ENCODE results near the gene LPCAT3. TPM values are rescaled to one million over a fixed set of nuclear protein-coding genes. Genes with fewer than 3 reads are reported as not detected.

Gene LPCAT3
- total and polyA plus RNA-seq, 2 of the 4 experiments (the other 2 are of a cell fraction), result 7.0 to 18.6 TPM

GRCh38 chr12:7064516-7064915, 46.2 kb upstream of the LPCAT3 start:
- intact Hi-C loops (cut with micrococcal nuclease), result no loop called here
- in situ Hi-C loops (cut with MboI; ENCODE audit: low sequenced_read_pairs), result loop anchor here (5.0 to 25.0 kb wide), 2 partner anchors 48 to 573 kb away; no protein-coding TSS in a partner anchor

More at GRCh38 chr12:7064516-7064915, 46.2 kb upstream of the LPCAT3 start:
- POLR2A ChIA-PET (ENCODE audit: unreplicated experiment), result no interaction called here
- no peak overlapping the region for H3K4me3 ChIP-seq (ENCODE audit: insufficient read depth, low read depth, low read length)
- no peak overlapping the region for H4K91ac ChIP-seq (ENCODE audit: insufficient read depth, low read depth, low read length)
- H3K36me3 ChIP-seq (ENCODE audit: control insufficient read depth, insufficient read depth, low read length), result peaks cover 45% of the 10 kb centered on the region
- H2BK20ac ChIP-seq (ENCODE audit: low read depth, low read length), result no peak overlapping the region
- no peak overlapping the region for H2BK15ac ChIP-seq (ENCODE audit: low read depth, low read length)
- H3K23ac ChIP-seq (ENCODE audit: low read depth, low read length), result no peak overlapping the region
- no TSS peak for BruUV-seq (replicated peaks)
- H4K20me1 ChIP-seq (ENCODE audit: insufficient read depth, low read length), result no peaks in the 10 kb centered on the region
- DNase-seq, result no peak
- dilution Hi-C loops (cut with HindIII; ENCODE audit: low sequenced_read_pairs, unreplicated experiment), result no loop called here
- no peak overlapping the region for H3K4ac ChIP-seq (ENCODE audit: low read depth, low read length)
- H2AK5ac ChIP-seq (ENCODE audit: low read depth, low read length), result no peak overlapping the region
- no peak overlapping the region for H2AK9ac ChIP-seq (replicated peaks; ENCODE audit: low read depth, low read length, poor library complexity)
- H3K56ac ChIP-seq (ENCODE audit: extremely low read depth, insufficient read depth, low read length), result no peak overlapping the region
- H3K4me2 ChIP-seq (ENCODE audit: low read depth, low read length), result no peak overlapping the region
- ATAC-seq (ENCODE audit: low read depth), result no peak
- CTCF ChIA-PET, result no interaction called here
- H3K9me3 ChIP-seq (ENCODE audit: control insufficient read depth, insufficient read depth, low read length), result no peaks in the 10 kb centered on the region
- no peak overlapping the region for H3K18ac ChIP-seq (ENCODE audit: low read depth, low read length)
- H3K9ac ChIP-seq (ENCODE audit: low read depth, low read length), result no peak overlapping the region
- no peaks in the 10 kb centered on the region for H3K27me3 ChIP-seq (ENCODE audit: control insufficient read depth, insufficient read depth, low read length)
- H3K4me1 ChIP-seq (ENCODE audit: control insufficient read depth, insufficient read depth, low read length), result peaks cover 19% of the 10 kb centered on the region
- no peak overlapping the region for H2AFZ ChIP-seq (replicated peaks; ENCODE audit: low read length, poor library complexity)
- TF ChIP-seq MAFK (IDR thresholded peaks at IDR 0.05; ENCODE audit: low read depth, low read length) (no peak), BHLHE40 (IDR thresholded peaks at IDR 0.05; ENCODE audit: low read depth, low read length) (no peak), RFX5 (IDR thresholded peaks at IDR 0.05; ENCODE audit: low read depth, low read length) (no peak), USF2 (IDR thresholded peaks at IDR 0.05; ENCODE audit: low read depth, low read length) (no peak), MXI1 (IDR thresholded peaks at IDR 0.05; ENCODE audit: borderline replicate concordance, low read depth, low read length) (no peak), FOS (IDR thresholded peaks at IDR 0.05; ENCODE audit: low read depth, low read length) (no peak), CHD1 (IDR thresholded peaks at IDR 0.05; ENCODE audit: low read depth, low read length) (no peak)
- WGBS, 2 experiments (ENCODE audit: extremely low coverage in 2 of 2, insufficient read length in 1 of 2), result no CpG with 5 or more reads among the region's 3 CpGs
- peaks cover 4 to 10% of the 10 kb centered on the region in 2 experiments; a peak in 3 of 4 replicates for H3K79me1 ChIP-seq (ENCODE audit: low read depth in 1 of 2, low read length in 2 of 2)
- H3K27ac ChIP-seq (ENCODE audit: insufficient read depth, low read length), result no peak overlapping the region
- no peak overlapping the region for H4K8ac ChIP-seq (ENCODE audit: low read depth in 2 of 2, low read length in 2 of 2)
- H3K9me1 ChIP-seq (ENCODE audit: insufficient read depth, low read length), result peaks cover 20% of the 10 kb centered on the region
- H2BK5ac ChIP-seq (ENCODE audit: low read depth, low read length, poor library complexity, severe bottlenecking), result no peak overlapping the region
- no peak overlapping the region for H4K5ac ChIP-seq (ENCODE audit: low read depth, low read length)
- no peak overlapping the region for H2BK120ac ChIP-seq (ENCODE audit: low read depth, low read length)
- no peak overlapping the region for H3K14ac ChIP-seq (replicated peaks; ENCODE audit: low read depth, low read length)

All from IMR-90 (cell line).